ENCODE data around the gene ATP13A4. TPM values are rescaled to one million over a fixed set of nuclear protein-coding genes. Genes with fewer than 3 reads are reported as not detected.

ATP13A4 gene
- total and polyA plus RNA-seq, 2 of the 4 experiments (the other 2 are of a cell fraction): under 0.01 TPM; not detected in 1

DNA sequence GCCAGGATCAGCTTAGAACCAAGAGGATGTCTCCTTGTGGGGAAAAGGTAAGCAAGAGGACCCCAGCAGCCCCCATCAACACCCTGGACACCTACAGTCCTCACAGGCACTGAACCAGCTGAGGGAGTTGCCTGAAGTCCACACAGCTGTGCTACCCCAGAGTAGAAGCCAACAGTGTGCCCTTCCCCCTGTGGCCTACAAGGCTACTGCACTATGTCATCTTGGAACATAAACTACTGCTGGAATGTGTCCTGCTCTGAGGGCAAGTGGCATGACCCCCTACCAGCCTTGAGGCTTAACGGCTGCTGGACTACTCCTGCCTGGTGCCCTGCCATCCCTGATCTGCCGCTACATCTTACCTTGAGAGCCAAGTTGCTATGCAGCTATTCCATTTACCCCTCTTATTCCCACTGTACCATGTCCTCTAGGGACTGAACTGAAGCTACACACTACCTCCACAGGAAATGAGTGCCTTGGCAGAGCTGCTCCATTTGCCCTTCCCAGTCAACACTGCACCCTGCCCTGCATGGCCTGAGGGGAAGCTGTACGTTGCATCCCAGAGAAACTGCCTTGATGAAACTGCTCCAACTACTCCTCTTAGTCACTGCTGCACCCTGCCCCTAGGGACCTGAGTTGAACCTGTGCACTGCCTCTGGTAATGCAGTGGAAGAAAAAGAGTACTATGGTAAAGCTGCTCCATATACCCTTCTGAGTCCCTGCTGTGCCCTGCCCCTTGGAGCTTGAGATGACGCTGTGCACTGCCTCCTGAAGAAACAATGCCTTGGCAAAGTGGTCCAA lies 135.9 kb downstream of the ATP13A4 start (continued):
- no peak for TF ChIP-seq POLR2A (IDR thresholded peaks at IDR 0.05; ENCODE audit: low read depth, low read length)

DNA sequence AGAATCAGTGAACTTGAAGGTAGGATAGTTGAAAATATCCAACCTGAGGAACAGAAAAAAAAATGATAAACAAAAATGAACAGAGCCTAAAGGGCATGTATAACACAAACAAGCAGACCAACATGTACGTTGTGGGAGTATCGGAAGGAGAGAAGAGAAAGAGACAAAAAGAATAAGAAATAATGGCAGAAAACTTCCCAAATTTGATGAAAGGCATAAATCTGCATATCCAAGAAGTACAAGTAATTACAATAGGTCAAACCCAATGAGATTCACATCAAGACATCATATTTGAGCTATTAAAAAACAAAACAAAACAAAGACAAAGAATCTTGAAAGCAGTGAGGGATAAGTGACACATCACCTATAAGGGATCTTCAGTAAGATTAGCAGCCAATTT lies 138.1 kb downstream of the ATP13A4 start:
- no peaks in the 10 kb centered on the region for H3K27me3 ChIP-seq (ENCODE audit: control insufficient read depth, insufficient read depth, low read length)

More for the DNA sequence above, 138.1 kb downstream of the ATP13A4 start:
- WGBS, 2 experiments (ENCODE audit: extremely low coverage in 2 of 2, insufficient read length in 1 of 2): no CpG with 5 or more reads among the region's 2 CpGs
- no peak overlapping the region for H3K14ac ChIP-seq (replicated peaks; ENCODE audit: low read depth, low read length)
- no peak overlapping the region for H2AK9ac ChIP-seq (replicated peaks; ENCODE audit: low read depth, low read length, poor library complexity)
- dilution Hi-C loops (cut with HindIII; ENCODE audit: low sequenced_read_pairs, unreplicated experiment) (no loop called here), intact Hi-C loops (cut with micrococcal nuclease) (no loop called here), in situ Hi-C loops (cut with MboI; ENCODE audit: low sequenced_read_pairs) (no loop called here)
- H3K9me1 ChIP-seq (ENCODE audit: insufficient read depth, low read length): no peaks in the 10 kb centered on the region
- H2BK15ac ChIP-seq (ENCODE audit: low read depth, low read length): no peak overlapping the region
- H4K91ac ChIP-seq (ENCODE audit: insufficient read depth, low read depth, low read length): no peak overlapping the region
- H3K4ac ChIP-seq (ENCODE audit: low read depth, low read length): no peak overlapping the region
- no TSS peak for BruUV-seq (replicated peaks)
- H3K9ac ChIP-seq (ENCODE audit: low read depth, low read length): no peak overlapping the region
- H3K4me3 ChIP-seq (ENCODE audit: insufficient read depth, low read depth, low read length): no peak overlapping the region
- H2BK120ac ChIP-seq (ENCODE audit: low read depth, low read length): no peak overlapping the region
- no peak overlapping the region for H3K56ac ChIP-seq (ENCODE audit: extremely low read depth, insufficient read depth, low read length)
- DNase-seq (no peak), ATAC-seq (ENCODE audit: low read depth) (no peak)
- no peak overlapping the region for H3K27ac ChIP-seq (ENCODE audit: insufficient read depth, low read length)
- no peaks in the 10 kb centered on the region for H3K36me3 ChIP-seq (ENCODE audit: control insufficient read depth, insufficient read depth, low read length)
- no peak overlapping the region for H2BK20ac ChIP-seq (ENCODE audit: low read depth, low read length)
- H3K4me2 ChIP-seq (ENCODE audit: low read depth, low read length): no peak overlapping the region
- CTCF ChIA-PET: no interaction called here
- no peak overlapping the region for H3K18ac ChIP-seq (ENCODE audit: low read depth, low read length)
- no peak overlapping the region for H2BK5ac ChIP-seq (ENCODE audit: low read depth, low read length, poor library complexity, severe bottlenecking)
- H3K4me1 ChIP-seq (ENCODE audit: control insufficient read depth, insufficient read depth, low read length): no peaks in the 10 kb centered on the region
- H4K5ac ChIP-seq (ENCODE audit: low read depth, low read length): no peak overlapping the region
- no peak for TF ChIP-seq USF2 (IDR thresholded peaks at IDR 0.05; ENCODE audit: low read depth, low read length)
- no peak for TF ChIP-seq CTCF (conservative IDR thresholded peaks at IDR 0.05; ENCODE audit: low read depth, low read length)
- TF ChIP-seq NFE2L2 (IDR thresholded peaks at IDR 0.05; ENCODE audit: low read depth, low read length): no peak
- peaks cover 21% of the 10 kb centered on the region for H3K9me3 ChIP-seq (ENCODE audit: control insufficient read depth, insufficient read depth, low read length)
- H4K20me1 ChIP-seq (ENCODE audit: insufficient read depth, low read length): no peaks in the 10 kb centered on the region
- H4K8ac ChIP-seq (ENCODE audit: low read depth in 2 of 2, low read length in 2 of 2): no peak overlapping the region
- POLR2A ChIA-PET (ENCODE audit: unreplicated experiment): no interaction called here
- H3K23ac ChIP-seq (ENCODE audit: low read depth, low read length): no peak overlapping the region
- no peak overlapping the region for H2AFZ ChIP-seq (replicated peaks; ENCODE audit: low read length, poor library complexity)
- no peak overlapping the region for H2AK5ac ChIP-seq (ENCODE audit: low read depth, low read length)
- H3K79me1 ChIP-seq (ENCODE audit: low read depth in 1 of 2, low read length in 2 of 2): no peaks in the 10 kb centered on the region

Data from IMR-90 (cell line).